Spleen (tissue), 11 donors: ENCODE results near the gene OR11H6. TPM values are rescaled to one million over a fixed set of nuclear protein-coding genes. Genes with fewer than 3 reads are reported as not detected.
"Not testable (repeated sequence)": the region's sequence is repeated elsewhere in the genome, so short reads cannot be mapped to it uniquely, and the experiment has no call there.

ENCODE experiments used
- DNase-seq: peaks from one replicate; pipeline ENCODE4 v3.0.0-alpha.2; 2020
- H3K27ac ChIP-seq, 8 donors: fragments of 200-600 bp; sonication (generic) in 7 of 8; 1 replicate in 4 of 8; 2 replicates in 4 of 8; pipeline versions ENCODE4 v1.5.0 to v1.8.0; 2016 to 2021; ENCODE audit warnings: inconsistent platforms in 4 of 8, mild to moderate bottlenecking in 4 of 8, moderate library complexity in 1 of 8
- H3K27me3 ChIP-seq, 7 donors: fragments of 200-600 bp; sonication (generic) in 6 of 7; replicated peaks in 1 of 7; 1 replicate in 4 of 7; 2 replicates in 3 of 7; pipeline versions ENCODE4 v1.5.0 to v1.8.0; 2016 to 2021; ENCODE audit warnings: inconsistent platforms in 3 of 7, mild to moderate bottlenecking in 1 of 7
- H3K36me3 ChIP-seq, 6 donors: fragments of 200-600 bp; sonication (generic) in 5 of 6; 1 replicate in 4 of 6; 2 replicates in 2 of 6; pipeline versions ENCODE4 v1.5.0 to v1.8.0; 2016 to 2021; ENCODE audit warnings: inconsistent platforms in 2 of 6
- H3K4me1 ChIP-seq, 6 donors: fragments of 200-600 bp; sonication (generic) in 5 of 6; 1 replicate in 3 of 6; 2 replicates in 3 of 6; pipeline versions ENCODE4 v1.5.0 to v1.8.0; 2016 to 2021; ENCODE audit warnings: inconsistent platforms in 3 of 6
- H3K4me3 ChIP-seq, 8 donors: fragments of 200-600 bp; sonication (generic) in 7 of 8; 1 replicate in 4 of 8; 2 replicates in 4 of 8; pipeline versions ENCODE4 v1.5.0 to v1.8.0; 2016 to 2021; ENCODE audit warnings: inconsistent platforms in 4 of 8, mild to moderate bottlenecking in 4 of 8, moderate library complexity in 2 of 8
- H3K9me3 ChIP-seq, 8 donors: fragments of 200-600 bp; sonication (generic) in 7 of 8; 1 replicate in 4 of 8; 2 replicates in 4 of 8; pipeline versions ENCODE4 v1.5.0 to v1.8.0; 2016 to 2021; ENCODE audit warnings: inconsistent platforms in 4 of 8
- CTCF ChIP-seq, 11 experiments: fragments of 200-600 bp in 7 of 11; fragments of 450-650 bp in 4 of 11; sonication (generic) in 4 of 11; IDR thresholded peaks in 8 of 11; conservative IDR thresholded peaks in 3 of 11; 1 replicate in 7 of 11; 2 replicates in 4 of 11; pipeline versions ENCODE4 v1.4.0 to v1.8.0; 2016 to 2021; ENCODE audit warnings: antibody characterized with exemption in 11 of 11, inconsistent platforms in 4 of 11, mild to moderate bottlenecking in 1 of 11
- POLR2A ChIP-seq, 3 donors: fragments of 450-650 bp; IDR thresholded peaks; one replicate each; pipeline ENCODE4 v1.5.1; 2017; ENCODE audit warnings: antibody characterized with exemption in 3 of 3, mild to moderate bottlenecking in 1 of 3
- POLR2AphosphoS5 ChIP-seq, 3 donors: sonication (generic); formaldehyde crosslinking; IDR thresholded peaks; one replicate each; pipeline ENCODE4 v1.5.1; 2017; ENCODE audit warnings: antibody characterized with exemption in 3 of 3
- whole genome bisulfite sequencing, 5 donors: extraction: QIAGEN DNeasy Blood & Tissue Kit in 3 of 5; methylation state at CpG; one replicate each; pipeline versions ENCODE4 v1.1.5 to v1.1.7; 2013 to 2018; 5-methylcytosine and 5-hydroxymethylcytosine counted together
- intact Hi-C: fragments of 100-400 bp; cut with DNase I; formaldehyde crosslinking; loops from one replicate; pipeline ENCODE4 v1.15.0; 2023; ENCODE audit warnings: low total_unique reads
- polyA plus RNA-seq, 3 donors: library from polyadenylated mRNA; stranded (reverse); fragments of 200-250 nt; gene quantifications; one replicate each; pipeline ENCODE4 v1.2.1, GENCODE V29; 2013
- total RNA-seq, 7 donors: library from RNA; depleted of rRNA in 3 of 7; stranded (reverse); fragments of >200 nt in 3 of 7; fragmentation: NEBNext Ultra II Directional in 4 of 7; extraction: Animal tissue kit (Norgen Biotek cat#: 25700) in 4 of 7; gene quantifications; one replicate each; pipeline versions ENCODE4 v1.1.0 to v1.2.1, GENCODE V29; 2016 to 2021
- donor health status: healthy with polysubstance abuse.
- donor health status: DM: no; HTN: no; CAD: no; lungs with moderate emphysema.
- donor health status: DM: no; HTN: no; CAD: no.
- donor health status: Bipolar disorder and iron deficiency.
- donor health status: healthy.
- donor health status: DM: no; HTN: no; CAD: no.
- donor health status: DM: yes; HTN: yes; CAD: no.

OR11H6 gene
- total and polyA plus RNA-seq, 10 donors = not detected

- no peaks in the 10 kb centered on the region for H3K4me1 ChIP-seq
- no peaks in the 10 kb centered on the region for H3K36me3 ChIP-seq
- intact Hi-C loops = no loop called here
- no peak overlapping the region for H3K4me3 ChIP-seq
- no peaks in the 10 kb centered on the region for H3K9me3 ChIP-seq
- H3K27ac ChIP-seq = no peak overlapping the region
- TF ChIP-seq POLR2AphosphoS5 (IDR thresholded peaks at IDR 0.05) (no peak), CTCF (IDR thresholded peaks at IDR 0.05 in 8 of 11, conservative IDR thresholded peaks at IDR 0.05 in 3 of 11) (no peak), POLR2A (IDR thresholded peaks at IDR 0.05) (no peak)
- peaks cover 0 to 2% (median 0%) of the 10 kb centered on the region in 7 donors for H3K27me3 ChIP-seq
- no peak for DNase-seq
These were observed 29.4 kb upstream of the OR11H6 start for GRCh38 chr14:20194101-20194500.

GRCh38 chr14:20195170-20195569 lies 28.3 kb upstream of the OR11H6 start:
- intact Hi-C loops, H3K27ac ChIP-seq, H3K9me3 ChIP-seq, DNase-seq, H3K4me3 ChIP-seq, H3K36me3 ChIP-seq, H3K4me1 ChIP-seq: not testable (repeated sequence)
- peaks cover 0 to 11% (median 0%) of the 10 kb centered on the region in 7 donors for H3K27me3 ChIP-seq
- WGBS, 5 donors = 64 to 84% (median 76%) methylated on average over 6 of the region's 6 CpGs

- Histone ChIP-seq H3K9me3 (no peaks in the 10 kb centered on the region), H3K4me1 (no peaks in the 10 kb centered on the region), H3K4me3 (no peak overlapping the region), H3K27me3 (peaks cover 0 to 11% (median 0%) of the 10 kb centered on the region in 7 donors), H3K36me3 (no peaks in the 10 kb centered on the region), H3K27ac (no peak overlapping the region)
- no peak for DNase-seq
- 37 to 64% (median 43%) methylated on average over 2 of the region's 2 CpGs for WGBS, 5 donors
- intact Hi-C loops = no loop called here
- no peak for TF ChIP-seq POLR2A (IDR thresholded peaks at IDR 0.05)
- no peak for TF ChIP-seq CTCF (IDR thresholded peaks at IDR 0.05 in 8 of 11, conservative IDR thresholded peaks at IDR 0.05 in 3 of 11)
- TF ChIP-seq POLR2AphosphoS5 (IDR thresholded peaks at IDR 0.05) = no peak
These were observed 27.6 kb upstream of the OR11H6 start for GRCh38 chr14:20195911-20196310.

- Histone ChIP-seq H3K36me3 (no peaks in the 10 kb centered on the region), H3K4me1 (no peaks in the 10 kb centered on the region), H3K27me3 (peaks cover 0 to 11% (median 0%) of the 10 kb centered on the region in 7 donors), H3K4me3 (no peak overlapping the region), H3K9me3 (no peaks in the 10 kb centered on the region), H3K27ac (no peak overlapping the region)
- 57 to 86% (median 68%) methylated on average over 5 to 6 of the region's 6 CpGs for WGBS, 5 donors
- intact Hi-C loops = no loop called here
- no peak for DNase-seq
- no peak for TF ChIP-seq POLR2AphosphoS5 (IDR thresholded peaks at IDR 0.05)
- TF ChIP-seq POLR2A (IDR thresholded peaks at IDR 0.05) = no peak
- no peak for TF ChIP-seq CTCF (IDR thresholded peaks at IDR 0.05 in 8 of 11, conservative IDR thresholded peaks at IDR 0.05 in 3 of 11)
These were observed 26.1 kb upstream of the OR11H6 start for GRCh38 chr14:20197459-20197858.

- H3K9me3 ChIP-seq = no peaks in the 10 kb centered on the region
- no peak for DNase-seq
- intact Hi-C loops = no loop called here
- H3K27me3 ChIP-seq = peaks cover 0 to 11% (median 0%) of the 10 kb centered on the region in 7 donors
- H3K36me3 ChIP-seq = no peaks in the 10 kb centered on the region
- WGBS, 5 donors = 50 to 73% (median 67%) methylated on average over 5 of the region's 5 CpGs
- no peaks in the 10 kb centered on the region for H3K4me1 ChIP-seq
- H3K4me3 ChIP-seq = no peak overlapping the region
- TF ChIP-seq POLR2AphosphoS5 (IDR thresholded peaks at IDR 0.05) (no peak), POLR2A (IDR thresholded peaks at IDR 0.05) (no peak), CTCF (IDR thresholded peaks at IDR 0.05 in 8 of 11, conservative IDR thresholded peaks at IDR 0.05 in 3 of 11) (no peak)
- no peak overlapping the region for H3K27ac ChIP-seq
These were observed 24.5 kb upstream of the OR11H6 start for GRCh38 chr14:20198991-20199390.
